GM12878 (cell line): Measurements from ENCODE around the gene CDK15.

Experiments used
- SUPT20H ChIP-seq: IDR thresholded peaks from 2 replicates; pipeline ENCODE4 v1.6.1; 2011; ENCODE audit warnings: low read depth, mild to moderate bottlenecking, low read length, moderate library complexity, borderline replicate concordance; ENCODE audit not compliant: control insufficient read depth
- YY1 ChIP-seq: IDR thresholded peaks from 2 replicates; pipeline ENCODE4 v1.6.1; 2011; ENCODE audit warnings: low read depth, mild to moderate bottlenecking, low read length
- TF ChIP-seq, protein P1 (sequence below): fragments of 450-650 bp; formaldehyde crosslinking; IDR thresholded peaks from 2 replicates; pipeline ENCODE4 v1.5.0; 2022; ENCODE audit warnings: mild to moderate bottlenecking, missing genetic modification characterization
- TF ChIP-seq, protein P2 (sequence below): IDR thresholded peaks from 2 replicates; pipeline ENCODE4 v1.6.1; 2012; ENCODE audit warnings: low read depth, low read length, improper control_type of control experiment

DNA sequence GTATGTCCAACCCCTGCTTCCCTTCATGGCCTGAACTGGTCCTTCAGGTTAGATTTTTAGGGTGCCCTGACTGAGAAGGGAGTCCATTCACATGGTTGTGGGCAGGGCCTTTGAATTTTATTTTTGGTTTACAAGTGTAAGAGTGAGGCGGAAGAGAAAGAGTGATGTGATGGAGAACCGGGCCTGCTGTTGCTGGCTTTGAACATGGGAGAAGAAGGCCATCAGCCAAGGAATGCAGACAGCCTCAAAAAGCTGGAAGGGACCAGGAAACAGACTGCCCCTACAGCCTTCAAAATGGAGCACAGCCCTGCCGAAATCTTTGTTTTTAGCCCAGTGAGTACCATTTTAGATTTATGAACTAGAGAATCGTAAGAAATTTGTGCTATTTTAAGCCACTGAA lies 105.0 kb downstream of the CDK15 start:
- TF ChIP-seq SUPT20H (no peak), YY1 (no peak)
- TF ChIP-seq, protein P1, sequence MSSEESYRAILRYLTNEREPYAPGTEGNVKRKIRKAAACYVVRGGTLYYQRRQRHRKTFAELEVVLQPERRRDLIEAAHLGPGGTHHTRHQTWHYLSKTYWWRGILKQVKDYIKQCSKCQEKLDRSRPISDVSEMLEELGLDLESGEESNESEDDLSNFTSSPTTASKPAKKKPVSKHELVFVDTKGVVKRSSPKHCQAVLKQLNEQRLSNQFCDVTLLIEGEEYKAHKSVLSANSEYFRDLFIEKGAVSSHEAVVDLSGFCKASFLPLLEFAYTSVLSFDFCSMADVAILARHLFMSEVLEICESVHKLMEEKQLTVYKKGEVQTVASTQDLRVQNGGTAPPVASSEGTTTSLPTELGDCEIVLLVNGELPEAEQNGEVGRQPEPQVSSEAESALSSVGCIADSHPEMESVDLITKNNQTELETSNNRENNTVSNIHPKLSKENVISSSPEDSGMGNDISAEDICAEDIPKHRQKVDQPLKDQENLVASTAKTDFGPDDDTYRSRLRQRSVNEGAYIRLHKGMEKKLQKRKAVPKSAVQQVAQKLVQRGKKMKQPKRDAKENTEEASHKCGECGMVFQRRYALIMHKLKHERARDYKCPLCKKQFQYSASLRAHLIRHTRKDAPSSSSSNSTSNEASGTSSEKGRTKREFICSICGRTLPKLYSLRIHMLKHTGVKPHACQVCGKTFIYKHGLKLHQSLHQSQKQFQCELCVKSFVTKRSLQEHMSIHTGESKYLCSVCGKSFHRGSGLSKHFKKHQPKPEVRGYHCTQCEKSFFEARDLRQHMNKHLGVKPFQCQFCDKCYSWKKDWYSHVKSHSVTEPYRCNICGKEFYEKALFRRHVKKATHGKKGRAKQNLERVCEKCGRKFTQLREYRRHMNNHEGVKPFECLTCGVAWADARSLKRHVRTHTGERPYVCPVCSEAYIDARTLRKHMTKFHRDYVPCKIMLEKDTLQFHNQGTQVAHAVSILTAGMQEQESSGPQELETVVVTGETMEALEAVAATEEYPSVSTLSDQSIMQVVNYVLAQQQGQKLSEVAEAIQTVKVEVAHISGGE (CRISPR knock-in tag), result no peak
- TF ChIP-seq, protein P2, sequence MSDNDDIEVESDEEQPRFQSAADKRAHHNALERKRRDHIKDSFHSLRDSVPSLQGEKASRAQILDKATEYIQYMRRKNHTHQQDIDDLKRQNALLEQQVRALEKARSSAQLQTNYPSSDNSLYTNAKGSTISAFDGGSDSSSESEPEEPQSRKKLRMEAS, result no peak
